Fibroblast of villous mesenchyme (primary cell): ENCODE results near the gene SLC35A4. TPM values are rescaled to one million over a fixed set of nuclear protein-coding genes. Genes with fewer than 3 reads are reported as not detected.

Experiments used
- DNase-seq: peaks from one replicate; pipeline ENCODE4 v3.0.0-alpha.2; 2010; ENCODE audit warnings: low read depth
- H3K4me3 ChIP-seq: 2 replicates; pipeline ENCODE4 v1.5.1; 2011; ENCODE audit warnings: low read depth, mild to moderate bottlenecking, low read length
- CTCF ChIP-seq: IDR thresholded peaks from 2 replicates; pipeline ENCODE4 v1.5.1; 2012; ENCODE audit warnings: low read depth, mild to moderate bottlenecking, low read length; ENCODE audit not compliant: insufficient read depth
- total RNA-seq: library from RNA; depleted of rRNA; stranded (reverse); fragments of >200 nt; gene quantifications from 2 replicates; pipeline ENCODE4 v1.2.3, GENCODE V29; 2012

SLC35A4 gene
- total RNA-seq, 1 donor: 13.8 TPM

GRCh38 chr5:140565024-140565779 lies 574 bp downstream of the SLC35A4 start:
- DNase-seq: peak; percentile 27
- TF ChIP-seq CTCF: no peak
- peak overlapping the region; percentile 97 for H3K4me3 ChIP-seq

DNA sequence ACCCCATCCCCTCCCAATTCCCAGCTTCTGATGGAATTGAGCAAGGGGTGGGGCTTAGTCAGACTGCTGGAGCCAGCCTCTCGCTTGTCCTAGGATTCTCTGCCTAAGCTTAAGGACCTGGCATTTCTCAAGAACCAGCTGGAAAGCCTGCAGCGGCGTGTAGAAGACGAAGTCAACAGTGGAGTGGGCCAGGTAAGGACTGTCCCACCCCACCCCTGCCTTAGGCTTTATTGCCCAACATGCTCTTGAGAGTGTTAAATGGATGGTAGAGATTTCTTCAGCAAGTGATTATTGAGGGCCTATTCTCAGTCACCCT lies 1.1 kb downstream of the SLC35A4 start:
- peak overlapping the region; percentile 97 for H3K4me3 ChIP-seq
- peak; percentile 57 for DNase-seq
- TF ChIP-seq CTCF: no peak

DNA sequence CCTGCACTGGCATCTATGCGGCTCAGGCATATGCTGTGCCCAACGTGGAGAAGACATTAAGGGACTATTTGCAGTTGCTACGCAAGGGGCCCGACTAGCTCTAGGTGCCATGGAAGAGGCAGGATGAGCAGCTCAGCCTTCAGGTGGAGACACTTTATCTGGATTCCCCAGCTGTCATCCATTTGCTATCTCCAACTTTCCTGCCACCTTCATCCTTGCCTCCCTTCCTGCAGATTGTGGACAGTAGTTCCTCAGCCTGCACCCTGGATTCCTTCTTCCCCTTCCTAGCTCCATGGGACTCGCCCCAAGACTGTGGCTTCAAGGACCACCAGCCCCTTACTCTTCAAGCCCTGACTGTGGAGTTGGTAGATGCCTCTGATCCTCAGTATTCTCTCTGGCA lies 2.0 kb downstream of the SLC35A4 start:
- DNase-seq: no peak
- H3K4me3 ChIP-seq: no peak overlapping the region
- TF ChIP-seq CTCF: no peak

DNA sequence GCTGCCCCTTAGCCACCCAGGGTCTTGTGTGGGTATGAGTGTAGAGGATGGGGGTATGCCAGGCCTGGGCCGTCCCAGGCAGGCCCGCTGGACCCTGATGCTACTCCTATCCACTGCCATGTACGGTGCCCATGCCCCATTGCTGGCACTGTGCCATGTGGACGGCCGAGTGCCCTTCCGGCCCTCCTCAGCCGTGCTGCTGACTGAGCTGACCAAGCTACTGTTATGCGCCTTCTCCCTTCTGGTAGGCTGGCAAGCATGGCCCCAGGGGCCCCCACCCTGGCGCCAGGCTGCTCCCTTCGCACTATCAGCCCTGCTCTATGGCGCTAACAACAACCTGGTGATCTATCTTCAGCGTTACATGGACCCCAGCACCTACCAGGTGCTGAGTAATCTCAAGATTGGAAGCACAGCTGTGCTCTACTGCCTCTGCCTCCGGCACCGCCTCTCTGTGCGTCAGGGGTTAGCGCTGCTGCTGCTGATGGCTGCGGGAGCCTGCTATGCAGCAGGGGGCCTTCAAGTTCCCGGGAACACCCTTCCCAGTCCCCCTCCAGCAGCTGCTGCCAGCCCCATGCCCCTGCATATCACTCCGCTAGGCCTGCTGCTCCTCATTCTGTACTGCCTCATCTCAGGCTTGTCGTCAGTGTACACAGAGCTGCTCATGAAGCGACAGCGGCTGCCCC lies 2.6 kb downstream of the SLC35A4 start:
- no peak for TF ChIP-seq CTCF

DNA sequence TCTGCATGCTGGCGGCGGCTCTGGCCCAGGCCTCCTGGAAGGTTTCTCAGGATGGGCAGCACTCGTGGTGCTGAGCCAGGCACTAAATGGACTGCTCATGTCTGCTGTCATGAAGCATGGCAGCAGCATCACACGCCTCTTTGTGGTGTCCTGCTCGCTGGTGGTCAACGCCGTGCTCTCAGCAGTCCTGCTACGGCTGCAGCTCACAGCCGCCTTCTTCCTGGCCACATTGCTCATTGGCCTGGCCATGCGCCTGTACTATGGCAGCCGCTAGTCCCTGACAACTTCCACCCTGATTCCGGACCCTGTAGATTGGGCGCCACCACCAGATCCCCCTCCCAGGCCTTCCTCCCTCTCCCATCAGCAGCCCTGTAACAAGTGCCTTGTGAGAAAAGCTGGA lies 3.2 kb downstream of the SLC35A4 start:
- TF ChIP-seq CTCF: no peak
- DNase-seq: no peak
- no peak overlapping the region for H3K4me3 ChIP-seq

More for the DNA sequence above, 2.6 kb downstream of the SLC35A4 start:
- no peak overlapping the region for H3K4me3 ChIP-seq
- DNase-seq: no peak

DNA sequence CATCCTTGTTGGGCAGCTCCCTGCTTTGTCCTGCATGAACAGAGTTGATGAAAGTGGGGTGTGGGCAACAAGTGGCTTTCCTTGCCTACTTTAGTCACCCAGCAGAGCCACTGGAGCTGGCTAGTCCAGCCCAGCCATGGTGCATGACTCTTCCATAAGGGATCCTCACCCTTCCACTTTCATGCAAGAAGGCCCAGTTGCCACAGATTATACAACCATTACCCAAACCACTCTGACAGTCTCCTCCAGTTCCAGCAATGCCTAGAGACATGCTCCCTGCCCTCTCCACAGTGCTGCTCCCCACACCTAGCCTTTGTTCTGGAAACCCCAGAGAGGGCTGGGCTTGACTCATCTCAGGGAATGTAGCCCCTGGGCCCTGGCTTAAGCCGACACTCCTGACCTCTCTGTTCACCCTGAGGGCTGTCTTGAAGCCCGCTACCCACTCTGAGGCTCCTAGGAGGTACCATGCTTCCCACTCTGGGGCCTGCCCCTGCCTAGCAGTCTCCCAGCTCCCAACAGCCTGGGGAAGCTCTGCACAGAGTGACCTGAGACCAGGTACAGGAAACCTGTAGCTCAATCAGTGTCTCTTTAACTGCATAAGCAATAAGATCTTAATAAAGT lies 3.9 kb downstream of the SLC35A4 start:
- H3K4me3 ChIP-seq: no peak overlapping the region
- DNase-seq: no peak
- no peak for TF ChIP-seq CTCF
